SKM-1 treated with dmso at 0.1 percent for 144 hours (cell line): ENCODE measurements around the gene ENTHD1.
A peak's percentile ranks its signal among the peaks of the same experiment; 100 is the strongest.
"Not testable (repeated sequence)": the region's sequence is repeated elsewhere in the genome, so short reads cannot be mapped to it uniquely, and the experiment has no call there.

Experiments
- DNase-seq: peaks from one replicate; lab custom pipeline; 2025; ENCODE audit not compliant: unreplicated experiment; lab: John Stamatoyannopoulos, UW

ENTHD1 gene

GRCh38 chr22:39900306-39901227 is 7.0 kb upstream of the ENTHD1 start, which contains the start of gene GRAP2:
TSS of gene GRAP2 (plus strand) at chr22:39901084. CDS start at chr22:39947107, 46,023 bp downstream.
- peak; percentile 15 for DNase-seq

GRCh38 chr22:39898997-39899396 is 5.4 kb upstream of the ENTHD1 start:
- peak; percentile 82 for DNase-seq

GRCh38 chr22:39897841-39898240 is 4.3 kb upstream of the ENTHD1 start:
- no peak for DNase-seq

- DNase-seq, result no peak
Measured at GRCh38 chr22:39896313-39896996, 2.9 kb upstream of the ENTHD1 start.

GRCh38 chr22:39895682-39896081 is 2.1 kb upstream of the ENTHD1 start:
- no peak for DNase-seq

- DNase-seq, result no peak
Measured at GRCh38 chr22:39894554-39895092, 1.1 kb upstream of the ENTHD1 start.

- DNase-seq, result not testable (repeated sequence)
Measured at GRCh38 chr22:39889924-39890323, 3.6 kb downstream of the ENTHD1 start.

GRCh38 chr22:39883057-39883456 is 10.5 kb downstream of the ENTHD1 start:
- no peak for DNase-seq

- no peak for DNase-seq
Measured at GRCh38 chr22:39880722-39881121, 12.8 kb downstream of the ENTHD1 start.

- DNase-seq, result no peak
Measured at GRCh38 chr22:39877079-39877845, 16.3 kb downstream of the ENTHD1 start.

GRCh38 chr22:39875176-39875885 is 18.2 kb downstream of the ENTHD1 start:
- DNase-seq, result not testable (repeated sequence)

- no peak for DNase-seq
Measured at GRCh38 chr22:39873965-39874364, 19.6 kb downstream of the ENTHD1 start.

- DNase-seq, result no peak
Measured at GRCh38 chr22:39872548-39872947, 21.0 kb downstream of the ENTHD1 start.

GRCh38 chr22:39871008-39871798 is 22.4 kb downstream of the ENTHD1 start:
- no peak for DNase-seq

GRCh38 chr22:39869797-39870196 is 23.8 kb downstream of the ENTHD1 start:
- not testable (repeated sequence) for DNase-seq

- DNase-seq, result no peak
Measured at GRCh38 chr22:39868741-39869140, 24.8 kb downstream of the ENTHD1 start.

- DNase-seq, result no peak
Measured at GRCh38 chr22:39859903-39860588, 33.5 kb downstream of the ENTHD1 start.

GRCh38 chr22:39856588-39856987 is 37.0 kb downstream of the ENTHD1 start:
- DNase-seq, result no peak

GRCh38 chr22:39852799-39853198 is 40.8 kb downstream of the ENTHD1 start:
- DNase-seq, result no peak
